Measurements from ENCODE around the gene MCEMP1.

The MCEMP1 gene

DNA sequence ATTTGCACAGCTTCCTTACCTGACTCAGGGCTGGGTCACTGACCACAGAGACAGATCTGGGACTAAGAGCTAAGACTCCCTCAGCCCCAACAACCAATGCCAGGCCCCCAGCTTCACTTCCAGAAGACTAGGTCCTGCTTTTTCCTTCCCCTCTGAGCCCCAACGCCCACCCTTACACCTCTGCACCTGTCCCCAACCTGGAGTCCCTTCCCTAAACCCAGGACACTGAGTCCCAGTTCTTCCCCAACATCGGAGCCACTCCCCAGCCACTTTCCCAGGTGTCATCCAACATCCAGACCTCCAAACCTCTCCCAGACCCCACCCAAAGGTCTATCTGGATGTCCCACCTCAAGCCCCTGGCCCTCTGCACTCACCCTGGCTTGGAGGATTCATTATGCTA lies 22.1 kb downstream of the MCEMP1 start:
- no peak for DNase-seq

DNA sequence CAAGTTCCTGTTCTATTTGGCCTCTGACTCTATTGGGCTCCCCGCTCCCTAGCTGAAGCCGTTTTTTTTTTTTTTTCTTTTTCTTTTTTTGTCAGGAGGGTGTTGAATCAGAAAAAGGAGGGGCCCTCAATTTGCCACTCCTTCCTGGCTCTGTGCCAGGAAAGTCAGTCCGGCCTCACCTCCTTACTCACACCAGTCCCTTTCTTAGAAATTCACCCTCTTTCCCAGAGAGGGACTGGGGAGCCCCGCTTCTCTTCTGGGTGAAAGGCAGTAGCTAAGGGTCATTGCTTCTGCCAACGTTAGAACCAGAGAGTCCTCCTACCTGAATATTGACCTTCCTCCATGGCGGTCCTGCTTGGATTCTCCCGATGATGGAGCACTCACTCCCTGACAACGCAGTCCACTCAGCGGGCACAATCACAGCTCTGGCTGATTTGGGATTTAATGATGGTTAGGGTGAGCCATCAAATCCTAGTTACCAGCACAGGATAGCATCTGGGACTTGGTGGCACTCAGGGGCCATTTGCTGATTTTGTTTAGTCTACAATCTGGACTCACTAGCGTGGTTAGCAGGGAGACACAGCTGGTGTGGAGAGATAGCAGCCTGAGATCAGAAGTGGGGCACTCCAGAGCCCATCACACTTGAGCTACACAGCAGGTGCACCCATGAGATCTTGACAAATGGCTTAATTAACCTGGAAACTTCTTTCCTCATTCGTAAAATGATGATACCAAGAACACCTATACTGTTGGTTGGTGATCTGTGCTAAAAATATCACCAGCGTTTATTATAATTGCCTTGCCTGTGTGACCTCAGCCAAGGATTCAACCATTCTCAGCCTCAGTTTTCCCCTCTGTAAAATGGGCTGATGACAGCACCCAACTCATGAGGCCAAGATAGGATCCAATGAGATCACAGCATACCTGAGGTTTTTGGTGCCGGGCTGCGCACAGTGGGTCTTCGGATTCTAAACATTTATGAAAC lies 22.8 kb downstream of the MCEMP1 start:
- peak; percentile 47 to 63 for DNase-seq

GRCh38 chr19:7701049-7701653 lies 24.3 kb downstream of the MCEMP1 start:
- no peak for DNase-seq

DNA sequence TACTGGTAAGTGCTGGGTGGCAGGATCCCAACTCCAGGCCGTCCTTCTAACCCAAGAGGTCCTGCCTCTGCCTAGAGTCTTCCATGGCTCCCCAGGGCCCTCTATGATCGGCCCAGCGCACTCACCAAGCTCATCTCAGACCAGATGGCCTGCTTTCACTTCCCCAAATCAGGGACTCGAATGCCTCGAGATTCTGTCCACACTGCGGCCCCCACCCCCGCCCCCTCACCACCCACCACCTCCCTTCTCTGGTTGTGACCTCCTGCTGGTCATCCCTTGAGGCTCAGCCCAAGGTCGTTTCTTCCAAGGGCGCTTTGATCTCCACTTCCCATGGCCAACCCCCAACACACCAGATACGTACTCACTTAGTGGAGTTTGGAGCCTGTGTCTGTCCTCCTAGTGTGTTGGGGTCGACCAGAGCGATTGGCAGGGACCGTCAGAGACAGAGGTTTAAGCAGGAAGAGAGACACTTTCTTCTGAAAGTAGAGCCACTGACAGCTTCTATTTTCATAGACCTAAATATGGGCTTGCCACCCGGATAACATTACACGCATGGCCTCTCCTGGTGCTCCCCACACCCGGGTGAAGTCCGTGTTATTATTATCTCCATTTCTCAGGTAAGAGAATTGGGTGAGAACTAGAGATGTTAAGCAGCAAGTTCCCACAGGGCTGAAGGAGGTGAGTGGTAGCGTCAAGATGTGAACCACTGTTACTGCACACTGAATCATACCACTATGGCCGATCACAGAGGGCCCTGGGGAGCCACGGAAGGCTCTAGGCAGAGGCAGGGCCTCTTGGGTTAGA lies 25.0 kb downstream of the MCEMP1 start, which contains the start of gene FCER2:
Gene FCER2 (minus strand): TSS at position 478 of the 804 bp plus-strand sequence. CDS start 2,371 bp downstream, outside the sequence.
- peak; percentile 54 to 76 for DNase-seq

GRCh38 chr19:7703332-7703731 lies 26.4 kb downstream of the MCEMP1 start:
- DNase-seq = no peak

GRCh38 chr19:7704280-7705060 lies 27.6 kb downstream of the MCEMP1 start:
- DNase-seq = no peak

DNA sequence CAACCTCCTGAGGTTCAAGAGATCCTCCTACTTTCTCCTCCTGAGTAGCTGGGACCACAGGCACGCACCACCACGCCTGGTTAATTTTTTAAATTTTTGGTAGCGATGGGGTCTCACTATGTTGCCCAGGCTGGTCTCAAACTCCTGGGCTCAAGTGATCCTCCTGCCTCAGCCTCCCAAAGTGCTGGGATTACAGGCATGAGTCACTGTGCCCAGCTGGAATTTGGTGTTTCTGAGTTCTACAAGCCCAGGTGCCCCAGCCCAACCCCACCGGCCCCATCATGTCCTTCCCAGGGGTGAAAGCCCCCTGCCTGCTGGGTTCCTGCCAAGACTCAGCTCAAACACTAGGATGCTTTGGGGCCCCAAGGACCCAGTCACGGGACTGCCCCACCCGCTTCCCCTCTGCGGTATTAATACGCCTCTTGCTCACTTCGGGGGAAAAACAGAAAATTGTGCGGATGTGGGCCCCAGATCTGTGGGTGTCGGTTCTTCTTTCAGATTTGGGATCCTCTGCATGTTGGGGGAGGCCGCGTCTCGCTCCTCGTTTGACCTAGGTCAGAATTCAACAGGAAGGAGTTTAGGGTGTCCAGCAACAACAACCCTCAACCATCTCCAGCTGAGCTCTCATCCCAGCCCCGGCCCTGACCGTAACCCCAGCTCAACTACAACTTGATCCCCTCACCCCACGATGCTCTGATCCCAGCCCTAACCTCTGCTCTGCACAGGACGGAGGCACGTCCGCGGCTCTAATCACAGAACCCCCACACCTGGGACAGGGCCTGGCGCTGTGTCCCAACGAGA lies 28.7 kb downstream of the MCEMP1 start:
- peak; percentile 96 for DNase-seq

DNA sequence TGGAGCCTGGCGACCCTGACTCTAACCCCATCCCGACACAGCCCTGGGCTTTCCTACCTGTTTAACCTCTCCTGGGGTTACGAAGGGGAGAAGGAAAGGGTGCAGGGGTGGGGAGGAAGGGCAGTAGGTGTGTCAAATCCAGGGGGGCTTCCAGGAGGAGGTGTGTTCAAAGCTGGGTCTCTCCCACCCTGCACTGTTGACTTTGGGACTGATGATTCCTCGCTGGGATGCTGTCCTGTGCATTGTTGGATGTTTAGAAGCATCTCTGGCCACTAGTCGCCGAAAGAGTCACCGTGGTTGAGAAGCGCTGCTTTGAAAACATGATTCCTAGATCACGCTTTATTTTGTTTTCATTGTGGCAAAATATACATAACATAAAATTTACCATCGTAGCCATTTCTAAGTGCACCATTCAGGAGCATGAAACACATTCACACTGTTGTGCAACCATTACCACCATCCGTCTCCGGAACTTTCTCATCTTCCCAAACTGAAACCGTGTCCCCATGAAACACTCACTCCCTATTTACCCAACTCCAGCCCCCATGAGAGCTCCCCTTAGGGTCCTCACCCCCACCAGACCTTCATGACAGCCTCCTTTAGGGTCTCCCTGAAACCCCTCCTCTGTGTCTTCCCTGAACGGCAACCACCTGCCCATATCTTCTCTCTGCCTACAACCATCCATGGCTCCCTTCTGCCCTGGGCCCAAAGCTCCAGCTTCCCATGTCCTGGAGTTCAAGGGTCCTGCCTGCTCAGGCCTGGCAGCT lies 29.5 kb downstream of the MCEMP1 start:
- peak; percentile 47 to 50 for DNase-seq

DNA sequence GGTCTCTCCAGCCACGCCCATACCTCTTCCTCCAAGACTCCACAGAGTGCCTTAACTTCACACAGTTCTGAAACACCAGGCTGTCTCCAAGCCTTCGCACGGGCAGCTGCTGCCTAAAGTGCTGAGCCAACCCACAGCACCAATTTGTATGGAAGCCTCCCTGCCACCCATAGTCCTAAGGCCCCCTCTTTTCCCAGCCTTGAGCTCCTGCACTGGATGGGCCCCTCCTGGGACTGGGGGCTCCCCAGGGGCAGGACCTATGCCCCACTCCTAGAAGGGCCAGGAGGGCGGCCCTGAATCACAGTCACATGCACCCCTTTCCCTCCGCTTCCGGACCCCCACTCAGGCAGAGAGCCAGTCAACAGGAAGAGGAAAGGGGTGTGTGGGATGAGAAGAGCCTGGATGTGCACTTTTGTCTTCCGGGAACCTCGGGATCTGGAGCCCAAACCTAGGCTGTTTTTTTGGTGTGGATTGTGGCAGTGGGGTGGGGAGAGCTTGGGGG lies 30.1 kb downstream of the MCEMP1 start:
- DNase-seq = peak; percentile 37 to 64

DNA sequence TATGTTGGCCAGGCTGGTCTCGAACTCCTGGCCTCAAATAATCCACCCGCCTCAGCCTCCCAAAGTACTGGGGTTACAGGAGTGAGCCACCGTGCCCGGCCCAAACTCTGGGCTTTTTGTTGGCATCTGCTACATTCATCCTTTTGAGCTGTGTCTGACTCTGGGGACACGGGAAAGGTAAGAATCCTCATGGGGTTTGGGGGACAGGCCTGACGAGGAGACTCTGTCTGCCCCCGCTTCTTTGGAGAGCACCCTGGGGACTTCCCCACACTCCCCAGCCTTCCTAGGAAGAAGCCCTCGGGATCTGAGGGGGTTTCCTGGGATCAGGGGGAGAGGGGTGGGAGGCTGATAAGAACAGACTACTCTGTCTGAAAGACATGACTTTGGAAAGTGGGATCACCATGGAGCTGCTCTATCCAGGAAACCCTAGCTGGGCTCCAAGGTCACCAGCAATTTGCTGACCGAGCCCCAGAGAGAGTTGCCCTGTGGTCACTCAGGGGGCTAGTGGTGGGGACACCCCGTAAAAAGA lies 33.1 kb downstream of the MCEMP1 start:
- no peak for DNase-seq

DNA sequence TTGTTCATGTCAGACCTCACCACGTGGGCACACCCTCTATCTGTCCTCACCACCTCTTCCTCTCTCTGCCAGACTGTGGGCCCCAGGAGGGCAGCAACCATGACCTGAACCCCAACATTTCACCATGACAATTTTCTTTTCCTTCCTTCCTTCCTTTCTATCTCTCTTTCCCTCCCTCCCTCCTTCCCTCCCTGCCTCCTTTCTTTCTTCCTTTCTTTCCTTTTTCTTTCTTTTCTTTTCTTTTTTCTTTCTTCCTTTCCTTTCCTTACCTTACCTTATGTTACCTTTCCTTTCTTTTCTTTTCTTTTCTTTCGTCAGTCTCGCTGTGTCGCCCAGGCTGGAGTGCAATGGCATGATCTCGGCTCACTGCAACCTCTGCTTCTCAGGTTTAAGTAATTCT lies 33.7 kb downstream of the MCEMP1 start:
- no peak for DNase-seq

GRCh38 chr19:7715671-7716070 lies 38.8 kb downstream of the MCEMP1 start:
- no peak for DNase-seq

- DNase-seq = no peak
These were observed 39.9 kb downstream of the MCEMP1 start for GRCh38 chr19:7716762-7717161.

DNA sequence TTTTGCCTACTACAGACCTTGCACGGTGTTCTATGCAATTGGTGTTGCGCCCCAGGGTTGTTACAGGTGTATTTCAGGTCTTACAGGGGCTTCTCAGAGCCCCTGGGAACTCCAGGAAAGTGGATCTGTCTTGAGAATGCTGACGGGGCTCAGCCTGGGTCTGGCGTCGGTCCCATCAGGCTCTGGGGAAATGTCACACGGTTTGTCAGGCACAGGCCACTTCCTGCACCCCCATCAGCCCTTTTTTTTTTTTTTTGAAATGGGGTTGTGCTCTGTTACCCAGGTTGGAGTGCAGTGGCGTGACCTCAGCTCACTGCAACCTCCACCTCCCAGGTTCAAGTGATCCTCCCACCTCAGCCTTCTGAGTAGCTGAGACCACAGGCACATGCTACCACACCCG lies 41.8 kb downstream of the MCEMP1 start:
- no peak for DNase-seq

- no peak for DNase-seq
These were observed 43.5 kb downstream of the MCEMP1 start for GRCh38 chr19:7720351-7720750.

- DNase-seq = no peak
These were observed 45.4 kb downstream of the MCEMP1 start for GRCh38 chr19:7722231-7722651.

- no peak for DNase-seq
These were observed 48.9 kb downstream of the MCEMP1 start for GRCh38 chr19:7725791-7726190.

- no peak for DNase-seq
These were observed 52.3 kb downstream of the MCEMP1 start for GRCh38 chr19:7729211-7729610.
